ENCODE data around the gene ABCC8. TPM values are rescaled to one million over a fixed set of nuclear protein-coding genes. Genes with fewer than 3 reads are reported as not detected.

Gene ABCC8
- total and polyA plus RNA-seq, 2 experiments from 2014 or later: 2.0 to 3.4 TPM

- no peak overlapping the region for H3K4me2 ChIP-seq
- H3K27ac ChIP-seq (ENCODE audit: low read depth): no peak overlapping the region
- DNase-seq (ENCODE audit: low spot score) (no peak), ATAC-seq (no peak)
- no peak overlapping the region for H3K4me3 Mint-ChIP-seq
- H4K20me1 ChIP-seq (replicated peaks; ENCODE audit: insufficient read depth): no peaks in the 10 kb centered on the region
- no peak for TF ChIP-seq CTCF (conservative IDR thresholded peaks at IDR 0.05; ENCODE audit: low read depth in 2 of 2)
- no peak for TF ChIP-seq REST (IDR thresholded peaks at IDR 0.05; ENCODE audit: unreplicated experiment)
- no peak for TF ChIP-seq EZH2 (IDR thresholded peaks at IDR 0.05; ENCODE audit: low read depth, unreplicated experiment)
- no peak for TF ChIP-seq ZNF462 (CRISPR knock-in tag; IDR thresholded peaks at IDR 0.05)
- TF ChIP-seq EZH2phosphoT487 (IDR thresholded peaks at IDR 0.05; ENCODE audit: unreplicated experiment): no peak
- TF ChIP-seq JUNB (IDR thresholded peaks at IDR 0.05; ENCODE audit: unreplicated experiment): no peak
- TF ChIP-seq NANOG (IDR thresholded peaks at IDR 0.05; ENCODE audit: borderline replicate concordance): no peak
- TF ChIP-seq ZNF331 (CRISPR knock-in tag; IDR thresholded peaks at IDR 0.05; ENCODE audit: low read depth): no peak
- no peak for TF ChIP-seq STAT1 (IDR thresholded peaks at IDR 0.05; ENCODE audit: unreplicated experiment)
- TF ChIP-seq POLR2AphosphoS5 (IDR thresholded peaks at IDR 0.05; ENCODE audit: low read depth): no peak
- no peak for TF ChIP-seq ETS1 (IDR thresholded peaks at IDR 0.05)
- no peak for TF ChIP-seq ZNF114 (CRISPR knock-in tag; IDR thresholded peaks at IDR 0.05)
- no peak for TF ChIP-seq CREB1 (CRISPR knock-in tag; IDR thresholded peaks at IDR 0.05; ENCODE audit: low read depth)
- no peaks in the 10 kb centered on the region for H3F3A ChIP-seq (replicated peaks; ENCODE audit: low read depth)
- peaks cover 12% of the 10 kb centered on the region for H3K27me3 Mint-ChIP-seq (ENCODE audit: insufficient read depth, low read depth, poor library complexity)
- no peaks in the 10 kb centered on the region; the same call in 2 of the 3 replicates for H3K9me3 Mint-ChIP-seq
- H3K27me3 ChIP-seq (ENCODE audit: insufficient read depth): no peaks in the 10 kb centered on the region
- no peaks in the 10 kb centered on the region for H3K36me3 ChIP-seq (ENCODE audit: insufficient read depth)
- no peak overlapping the region for H3K27ac Mint-ChIP-seq
- no peaks in the 10 kb centered on the region for H3K79me2 ChIP-seq (replicated peaks; ENCODE audit: insufficient read depth)
- H3K4me1 Mint-ChIP-seq: peaks cover 21% of the 10 kb centered on the region
- H2AFZ ChIP-seq: no peak overlapping the region
- H3K9me2 ChIP-seq (ENCODE audit: insufficient read depth): 0 out of 2 replicates have a peak, but pooled peaks cover 5% of the 10 kb centered on the region
- H3K4me1 ChIP-seq (ENCODE audit: insufficient read depth): peaks cover 15% of the 10 kb centered on the region; the same call in 1 of the 2 replicates
- peaks cover 5% of the 10 kb centered on the region; the same call in 2 of the 3 replicates for H3K36me3 Mint-ChIP-seq (ENCODE audit: low read depth)
- no peak overlapping the region for H3K4me3 ChIP-seq
Measured at GRCh38 chr11:17521106-17521900, 44.7 kb upstream of the ABCC8 start.
